Keratinocyte (primary cell): ENCODE data around the gene RUSC1. TPM values are rescaled to one million over a fixed set of nuclear protein-coding genes. Genes with fewer than 3 reads are reported as not detected.

Source experiments
- DNase-seq: peaks from one replicate; pipeline ENCODE4 v3.0.0-alpha.2; 2011; ENCODE audit warnings: low read depth, missing footprints, low spot score
- FAIRE-seq: peaks from 2 replicates; lab custom pipeline; 2011; peaks lifted over from hg19 to GRCh38; lab: Jason Lieb, UNC
- H2AFZ ChIP-seq: 2 replicates; pipeline ENCODE4 v1.6.0; 2012; ENCODE audit warnings: low read length, control low read depth, inconsistent platforms; ENCODE audit not compliant: control insufficient read depth
- H3K27ac ChIP-seq: 2 replicates; pipeline ENCODE4 v1.5.1; 2011; ENCODE audit warnings: low read length; ENCODE audit not compliant: control insufficient read depth, insufficient read depth
- H3K27me3 ChIP-seq: 3 replicates; pipeline ENCODE4 v1.6.0; 2011; ENCODE audit warnings: low read length; ENCODE audit not compliant: control insufficient read depth, insufficient read depth; ENCODE audit errors: extremely low read depth
- H3K36me3 ChIP-seq, 2 experiments: 2 replicates in 1 of 2; 3 replicates in 1 of 2; pipeline ENCODE4 v1.5.1; 2011; ENCODE audit warnings: low read length in 2 of 2, mild to moderate bottlenecking in 1 of 2; ENCODE audit not compliant: control insufficient read depth in 2 of 2, insufficient read depth in 2 of 2; ENCODE audit errors: extremely low read depth in 1 of 2
- H3K4me1 ChIP-seq: 3 replicates; pipeline ENCODE4 v1.5.1; 2011; ENCODE audit warnings: low read length; ENCODE audit not compliant: control insufficient read depth, insufficient read depth; ENCODE audit errors: extremely low read depth
- H3K4me2 ChIP-seq: 3 replicates; pipeline ENCODE4 v1.6.0; 2011; ENCODE audit warnings: low read depth, low read length; ENCODE audit not compliant: control insufficient read depth, insufficient read depth; ENCODE audit errors: extremely low read depth
- H3K4me3 ChIP-seq, 3 experiments: fragments of 200-600 bp in 1 of 3; sonication (generic) in 1 of 3; 2 replicates in 2 of 3; 3 replicates in 1 of 3; pipeline ENCODE4 v1.5.1; 2011 to 2016; ENCODE audit warnings: low read length in 3 of 3, mild to moderate bottlenecking in 3 of 3, control low read depth in 2 of 3, inconsistent platforms in 1 of 3, low read depth in 1 of 3, mixed read lengths in 1 of 3, mixed run types in 1 of 3, moderate library complexity in 1 of 3; ENCODE audit not compliant: control insufficient read depth in 2 of 3, insufficient read depth in 2 of 3; ENCODE audit errors: extremely low read depth in 1 of 3
- H3K79me2 ChIP-seq: 2 replicates; pipeline ENCODE4 v1.6.0; 2012; ENCODE audit warnings: low read length; ENCODE audit not compliant: control insufficient read depth, insufficient read depth
- H3K9ac ChIP-seq: 3 replicates; pipeline ENCODE4 v1.6.0; 2011; ENCODE audit warnings: low read length; ENCODE audit not compliant: control insufficient read depth, insufficient read depth; ENCODE audit errors: extremely low read depth
- H3K9me1 ChIP-seq: 3 replicates; pipeline ENCODE4 v1.6.0; 2011; ENCODE audit warnings: low read length; ENCODE audit not compliant: control insufficient read depth, insufficient read depth; ENCODE audit errors: extremely low read depth
- H3K9me3 ChIP-seq: 2 replicates; pipeline ENCODE4 v1.5.1; 2012; ENCODE audit warnings: low read depth, low read length; ENCODE audit not compliant: control insufficient read depth
- H4K20me1 ChIP-seq: 3 replicates; pipeline ENCODE4 v1.6.0; 2011; ENCODE audit warnings: low read length; ENCODE audit not compliant: control insufficient read depth, insufficient read depth; ENCODE audit errors: extremely low read depth
- CTCF ChIP-seq, 3 experiments: IDR thresholded peaks in 1 of 3; conservative IDR thresholded peaks in 1 of 3; optimal IDR thresholded peaks in 1 of 3; 2 replicates in 2 of 3; 3 replicates in 1 of 3; pipeline versions ENCODE3 to v1.5.1; 2011; ENCODE audit warnings: low read length in 3 of 3, mild to moderate bottlenecking in 3 of 3, moderate library complexity in 2 of 3, control low read depth in 1 of 3, inconsistent platforms in 1 of 3; ENCODE audit not compliant: insufficient read depth in 2 of 3; ENCODE audit errors: extremely low read depth in 1 of 3
- EZH2 ChIP-seq: IDR thresholded peaks from one replicate; pipeline ENCODE4 v1.6.1; 2012; ENCODE audit warnings: inconsistent platforms, mild to moderate bottlenecking, low read length, moderate library complexity
- dilution Hi-C: fragments of 300-500 bp; cut with MboI; formaldehyde crosslinking; loops from one replicate; pipeline ENCODE4 v1.7.0; 2020; ENCODE audit warnings: low sequenced_read_pairs; ENCODE audit not compliant: extremely low pct_ligation_motif_present
- polyA plus RNA-seq, 5 experiments: library from polyadenylated mRNA; depleted of rRNA in 3 of 5; stranded (reverse) in 3 of 5; stranded (forward) in 1 of 5; unstranded in 1 of 5; fragments of >200 nt; gene quantifications; 1 replicate in 1 of 5; 2 replicates in 3 of 5; 3 replicates in 1 of 5; pipeline versions ENCODE4 v1.2.1 to v1.2.3, GENCODE V29; 2011 to 2012; ENCODE audit warnings: missing spikeins in 2 of 5, low read depth in 1 of 5, low replicate concordance in 1 of 5

RUSC1 gene
- polyA plus RNA-seq, 1 donor (not counting 4 experiments of a cell fraction or from before 2014, with no cell fraction given), result 32.8 TPM

DNA sequence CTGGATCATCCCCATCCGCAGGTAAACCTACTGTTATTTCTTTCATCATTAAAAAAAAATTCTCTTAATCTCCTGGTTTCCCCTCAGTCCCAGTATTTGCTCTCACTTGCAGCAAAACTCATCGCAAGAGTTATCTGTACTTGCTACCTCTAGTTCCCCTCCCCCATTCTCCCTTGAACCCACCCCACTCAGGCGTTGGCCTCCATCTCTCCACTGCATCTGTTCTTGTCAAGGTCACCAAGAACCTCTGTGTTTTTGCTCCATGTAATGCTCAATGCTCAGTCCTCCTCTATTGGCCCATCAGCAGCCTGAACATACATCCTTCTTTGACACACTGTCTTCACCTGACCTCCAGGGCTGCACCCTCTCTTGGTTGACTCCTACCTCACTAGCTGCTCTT, 24.0 kb upstream of the RUSC1 start:
- Histone ChIP-seq H3K36me3 (no peaks in the 10 kb centered on the region), H3K4me2 (no peak overlapping the region), H3K27ac (no peak overlapping the region), H4K20me1 (no peaks in the 10 kb centered on the region), H3K9ac (no peak overlapping the region), H3K27me3 (peaks cover 18% of the 10 kb centered on the region), H2AFZ (no peak overlapping the region), H3K4me1 (peaks cover 12% of the 10 kb centered on the region), H3K9me3 (no peaks in the 10 kb centered on the region), H3K9me1 (no peaks in the 10 kb centered on the region), H3K4me3 (no peak overlapping the region), H3K79me2 (no peaks in the 10 kb centered on the region)
- TF ChIP-seq EZH2 (no peak), CTCF (optimal IDR thresholded peaks at IDR 0.05 in 1 of 3, IDR thresholded peaks at IDR 0.05 in 1 of 3, conservative IDR thresholded peaks at IDR 0.05 in 1 of 3; ENCODE audit: extremely low read depth in 1 of 3, insufficient read depth in 2 of 3, low read length in 3 of 3) (no peak)
- DNase-seq (no peak), FAIRE-seq (no peak)
- dilution Hi-C loops, result no loop called here

DNA sequence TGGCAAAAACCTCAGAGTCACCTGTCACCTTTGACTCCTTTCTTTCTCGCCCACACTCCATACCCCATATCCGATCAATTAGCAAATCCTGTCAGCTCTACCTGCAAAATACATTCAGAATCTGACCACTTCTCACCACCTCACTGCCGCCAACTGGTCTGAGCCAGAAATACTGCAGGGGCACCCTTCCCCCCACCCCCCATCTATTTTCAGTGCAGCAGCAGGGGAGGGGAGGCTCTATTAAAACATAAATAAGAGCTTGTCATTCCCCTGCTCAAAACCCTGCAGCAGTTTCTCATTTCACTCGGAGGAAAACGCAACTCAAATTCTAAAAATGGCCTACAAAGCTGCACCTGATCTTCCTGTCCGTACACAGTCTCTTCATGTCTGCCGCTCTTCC, 23.3 kb upstream of the RUSC1 start:
- H3K27ac ChIP-seq, result no peak overlapping the region
- no peak overlapping the region for H2AFZ ChIP-seq
- no peaks in the 10 kb centered on the region for H3K9me3 ChIP-seq
- no peaks in the 10 kb centered on the region for H3K79me2 ChIP-seq
- no peak for FAIRE-seq
- H3K9ac ChIP-seq, result no peak overlapping the region
- no peaks in the 10 kb centered on the region for H3K36me3 ChIP-seq
- no peak for DNase-seq
- H3K4me3 ChIP-seq, result no peak overlapping the region
- dilution Hi-C loops, result no loop called here
- no peaks in the 10 kb centered on the region for H4K20me1 ChIP-seq
- H3K9me1 ChIP-seq, result no peaks in the 10 kb centered on the region
- peaks cover 18% of the 10 kb centered on the region for H3K27me3 ChIP-seq
- H3K4me2 ChIP-seq, result no peak overlapping the region
- no peak for TF ChIP-seq CTCF (optimal IDR thresholded peaks at IDR 0.05 in 1 of 3, IDR thresholded peaks at IDR 0.05 in 1 of 3, conservative IDR thresholded peaks at IDR 0.05 in 1 of 3; ENCODE audit: extremely low read depth in 1 of 3, insufficient read depth in 2 of 3, low read length in 3 of 3)
- TF ChIP-seq EZH2, result no peak
- H3K4me1 ChIP-seq, result peaks cover 12% of the 10 kb centered on the region
